HL-60 (cell line): ENCODE data around the gene RYK.

Source experiments
- GABPA ChIP-seq: IDR thresholded peaks from 2 replicates; pipeline ENCODE4 v1.6.1; 2012; ENCODE audit warnings: low read depth
- POLR2AphosphoS5 ChIP-seq: IDR thresholded peaks from 2 replicates; pipeline ENCODE4 v1.6.1; 2012; ENCODE audit warnings: low read depth
- TF ChIP-seq, protein P1 (sequence below): IDR thresholded peaks from one replicate; pipeline ENCODE4 v1.5.1; 2011; ENCODE audit warnings: low read length, control low read depth, inconsistent platforms; ENCODE audit not compliant: insufficient read depth
- TF ChIP-seq, protein P2 (sequence below): IDR thresholded peaks from 2 replicates; pipeline ENCODE4 v1.6.1; 2012; ENCODE audit warnings: low read depth; ENCODE audit not compliant: insufficient replicate concordance

DNA sequence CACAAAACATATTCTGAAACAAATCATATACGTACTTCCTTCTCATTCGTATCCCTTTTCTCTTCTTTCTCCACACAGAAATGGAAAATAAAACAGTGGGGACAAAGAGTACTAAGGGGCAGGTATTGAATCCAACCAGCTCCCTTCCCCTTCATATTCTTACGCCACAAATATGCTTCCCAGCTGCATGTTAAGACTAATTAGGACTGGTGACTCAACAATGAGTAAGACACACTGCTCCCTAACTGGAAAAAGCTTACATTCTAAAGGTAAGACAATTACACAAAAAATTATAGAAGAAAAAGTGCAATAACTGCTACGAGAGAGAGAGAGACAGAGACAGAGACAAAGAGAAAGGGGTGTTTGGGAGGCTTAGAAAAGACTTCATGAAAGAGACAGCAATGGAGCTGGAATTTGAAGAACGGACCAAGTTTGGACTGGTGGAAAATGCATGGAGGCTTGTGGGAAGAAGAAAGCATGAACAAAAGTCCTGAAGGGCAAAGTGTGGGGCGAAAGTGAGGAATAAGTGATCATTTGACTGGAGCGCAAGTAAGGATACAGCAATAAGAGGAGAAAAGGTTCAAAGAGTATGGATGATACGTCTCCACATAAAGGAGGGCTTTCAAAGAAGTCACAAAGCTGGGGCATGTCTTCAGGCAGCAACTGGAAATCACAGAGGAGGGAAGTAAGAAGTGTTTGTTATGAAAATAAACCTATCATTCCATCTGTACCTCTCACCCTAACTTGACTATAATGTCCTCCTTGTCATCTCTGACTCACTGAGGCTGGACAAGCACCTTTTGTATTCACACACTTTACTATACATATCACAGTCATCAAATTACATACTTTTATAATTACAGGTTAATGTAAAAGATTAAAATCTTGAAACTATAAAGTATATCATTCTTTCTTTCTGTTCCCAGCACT, 49.2 kb downstream of the RYK start:
- TF ChIP-seq, protein P1, sequence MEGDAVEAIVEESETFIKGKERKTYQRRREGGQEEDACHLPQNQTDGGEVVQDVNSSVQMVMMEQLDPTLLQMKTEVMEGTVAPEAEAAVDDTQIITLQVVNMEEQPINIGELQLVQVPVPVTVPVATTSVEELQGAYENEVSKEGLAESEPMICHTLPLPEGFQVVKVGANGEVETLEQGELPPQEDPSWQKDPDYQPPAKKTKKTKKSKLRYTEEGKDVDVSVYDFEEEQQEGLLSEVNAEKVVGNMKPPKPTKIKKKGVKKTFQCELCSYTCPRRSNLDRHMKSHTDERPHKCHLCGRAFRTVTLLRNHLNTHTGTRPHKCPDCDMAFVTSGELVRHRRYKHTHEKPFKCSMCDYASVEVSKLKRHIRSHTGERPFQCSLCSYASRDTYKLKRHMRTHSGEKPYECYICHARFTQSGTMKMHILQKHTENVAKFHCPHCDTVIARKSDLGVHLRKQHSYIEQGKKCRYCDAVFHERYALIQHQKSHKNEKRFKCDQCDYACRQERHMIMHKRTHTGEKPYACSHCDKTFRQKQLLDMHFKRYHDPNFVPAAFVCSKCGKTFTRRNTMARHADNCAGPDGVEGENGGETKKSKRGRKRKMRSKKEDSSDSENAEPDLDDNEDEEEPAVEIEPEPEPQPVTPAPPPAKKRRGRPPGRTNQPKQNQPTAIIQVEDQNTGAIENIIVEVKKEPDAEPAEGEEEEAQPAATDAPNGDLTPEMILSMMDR = no peak
- TF ChIP-seq, protein P2, sequence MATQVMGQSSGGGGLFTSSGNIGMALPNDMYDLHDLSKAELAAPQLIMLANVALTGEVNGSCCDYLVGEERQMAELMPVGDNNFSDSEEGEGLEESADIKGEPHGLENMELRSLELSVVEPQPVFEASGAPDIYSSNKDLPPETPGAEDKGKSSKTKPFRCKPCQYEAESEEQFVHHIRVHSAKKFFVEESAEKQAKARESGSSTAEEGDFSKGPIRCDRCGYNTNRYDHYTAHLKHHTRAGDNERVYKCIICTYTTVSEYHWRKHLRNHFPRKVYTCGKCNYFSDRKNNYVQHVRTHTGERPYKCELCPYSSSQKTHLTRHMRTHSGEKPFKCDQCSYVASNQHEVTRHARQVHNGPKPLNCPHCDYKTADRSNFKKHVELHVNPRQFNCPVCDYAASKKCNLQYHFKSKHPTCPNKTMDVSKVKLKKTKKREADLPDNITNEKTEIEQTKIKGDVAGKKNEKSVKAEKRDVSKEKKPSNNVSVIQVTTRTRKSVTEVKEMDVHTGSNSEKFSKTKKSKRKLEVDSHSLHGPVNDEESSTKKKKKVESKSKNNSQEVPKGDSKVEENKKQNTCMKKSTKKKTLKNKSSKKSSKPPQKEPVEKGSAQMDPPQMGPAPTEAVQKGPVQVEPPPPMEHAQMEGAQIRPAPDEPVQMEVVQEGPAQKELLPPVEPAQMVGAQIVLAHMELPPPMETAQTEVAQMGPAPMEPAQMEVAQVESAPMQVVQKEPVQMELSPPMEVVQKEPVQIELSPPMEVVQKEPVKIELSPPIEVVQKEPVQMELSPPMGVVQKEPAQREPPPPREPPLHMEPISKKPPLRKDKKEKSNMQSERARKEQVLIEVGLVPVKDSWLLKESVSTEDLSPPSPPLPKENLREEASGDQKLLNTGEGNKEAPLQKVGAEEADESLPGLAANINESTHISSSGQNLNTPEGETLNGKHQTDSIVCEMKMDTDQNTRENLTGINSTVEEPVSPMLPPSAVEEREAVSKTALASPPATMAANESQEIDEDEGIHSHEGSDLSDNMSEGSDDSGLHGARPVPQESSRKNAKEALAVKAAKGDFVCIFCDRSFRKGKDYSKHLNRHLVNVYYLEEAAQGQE = no peak
- TF ChIP-seq POLR2AphosphoS5 = no peak
- TF ChIP-seq GABPA = no peak
